ENCODE measurements around the gene CLMN. TPM values are rescaled to one million over a fixed set of nuclear protein-coding genes. Genes with fewer than 3 reads are reported as not detected.

The CLMN gene
- total and polyA plus RNA-seq, 2 of the 13 experiments (the other 11 are each of a cell fraction or from before 2014, with no cell fraction given) = 15.1 to 16.7 TPM

DNA sequence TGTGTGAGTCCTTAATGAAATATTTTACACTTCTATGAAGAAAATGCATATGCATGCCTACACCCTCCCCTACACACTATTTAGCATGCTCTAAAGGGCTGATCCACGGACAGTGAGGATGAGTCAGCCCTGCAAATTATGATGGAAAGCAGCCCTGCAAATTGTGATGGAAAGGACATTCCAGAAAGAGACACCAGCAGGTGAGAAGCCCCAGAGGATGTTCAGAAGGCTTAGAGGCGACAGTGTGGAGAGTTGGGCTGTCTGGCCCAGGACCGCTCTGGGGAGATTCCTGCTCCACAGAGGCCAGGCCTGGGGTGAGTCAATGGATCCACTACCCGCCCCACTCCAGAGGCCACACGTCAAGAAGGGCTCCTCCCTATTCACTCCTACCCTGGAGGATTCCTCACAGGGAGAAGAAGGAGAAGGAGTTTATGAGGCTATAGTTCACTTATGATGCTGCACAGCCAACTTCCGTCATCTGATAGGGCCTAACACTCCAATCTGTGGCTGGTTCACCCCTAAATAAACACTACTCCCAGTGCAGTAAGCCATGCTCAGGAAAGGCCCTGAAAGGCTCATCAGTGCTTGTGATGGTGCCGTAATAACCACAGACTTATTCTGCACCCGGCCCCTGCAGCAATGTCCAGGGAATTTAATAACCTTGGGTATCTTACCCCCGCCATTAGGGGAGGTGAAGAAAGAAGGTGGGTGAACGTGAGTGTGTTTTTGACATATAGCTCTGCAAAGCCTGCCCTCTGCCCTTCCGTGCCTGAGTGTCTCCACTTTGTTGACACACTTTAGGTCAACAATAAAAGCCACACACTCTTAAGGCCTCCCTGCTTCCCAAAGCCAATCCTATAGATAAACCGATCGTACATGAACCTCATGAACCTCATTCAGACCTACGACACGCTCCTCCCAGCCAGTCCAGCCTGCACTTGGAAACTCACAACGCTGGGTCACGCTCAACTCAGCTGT is 46.4 kb downstream of the CLMN start (continued):
- TF ChIP-seq ZNF383 (CRISPR knock-in tag; IDR thresholded peaks at IDR 0.05; ENCODE audit: borderline replicate concordance) = peak; percentile 58; the same call in 1 of the 2 replicates
- peak; percentile 57 for TF ChIP-seq HNF4A (CRISPR knock-in tag; IDR thresholded peaks at IDR 0.05)
- no peak for TF ChIP-seq KDM2A (CRISPR knock-in tag; IDR thresholded peaks at IDR 0.05; ENCODE audit: borderline replicate concordance, low read depth)
- no peak for TF ChIP-seq BORCS8-MEF2B (CRISPR knock-in tag; IDR thresholded peaks at IDR 0.05)
- no peak for TF ChIP-seq PLRG1 (conservative IDR thresholded peaks at IDR 0.05)
- TF ChIP-seq, protein P1, sequence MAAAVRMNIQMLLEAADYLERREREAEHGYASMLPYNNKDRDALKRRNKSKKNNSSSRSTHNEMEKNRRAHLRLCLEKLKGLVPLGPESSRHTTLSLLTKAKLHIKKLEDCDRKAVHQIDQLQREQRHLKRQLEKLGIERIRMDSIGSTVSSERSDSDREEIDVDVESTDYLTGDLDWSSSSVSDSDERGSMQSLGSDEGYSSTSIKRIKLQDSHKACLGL (CRISPR knock-in tag; IDR thresholded peaks at IDR 0.05) = no peak
- TF ChIP-seq AHDC1 (CRISPR knock-in tag; IDR thresholded peaks at IDR 0.05; ENCODE audit: borderline replicate concordance) = peak; percentile 63; the same call in 1 of the 2 replicates
- TF ChIP-seq SRSF1 (optimal IDR thresholded peaks at IDR 0.05; ENCODE audit: low read depth, low read length) = no peak
- TF ChIP-seq MTA3 (CRISPR knock-in tag; IDR thresholded peaks at IDR 0.05) = no peak
- TF ChIP-seq NCOA1 (CRISPR knock-in tag; IDR thresholded peaks at IDR 0.05) = no peak
- no peak for TF ChIP-seq MTERF4 (CRISPR knock-in tag; IDR thresholded peaks at IDR 0.05)
- TF ChIP-seq ZNF780A (CRISPR knock-in tag; IDR thresholded peaks at IDR 0.05) = no peak
- TF ChIP-seq, protein P2, sequence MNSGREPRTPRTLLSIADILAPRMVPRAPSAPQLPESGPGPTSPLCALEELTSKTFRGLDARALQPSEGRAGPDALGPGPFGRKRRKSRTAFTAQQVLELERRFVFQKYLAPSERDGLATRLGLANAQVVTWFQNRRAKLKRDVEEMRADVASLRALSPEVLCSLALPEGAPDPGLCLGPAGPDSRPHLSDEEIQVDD (CRISPR knock-in tag; IDR thresholded peaks at IDR 0.05; ENCODE audit: borderline replicate concordance) = no peak
- TF ChIP-seq ATM (IDR thresholded peaks at IDR 0.05; ENCODE audit: borderline replicate concordance) = no peak
- TF ChIP-seq, protein P3, sequence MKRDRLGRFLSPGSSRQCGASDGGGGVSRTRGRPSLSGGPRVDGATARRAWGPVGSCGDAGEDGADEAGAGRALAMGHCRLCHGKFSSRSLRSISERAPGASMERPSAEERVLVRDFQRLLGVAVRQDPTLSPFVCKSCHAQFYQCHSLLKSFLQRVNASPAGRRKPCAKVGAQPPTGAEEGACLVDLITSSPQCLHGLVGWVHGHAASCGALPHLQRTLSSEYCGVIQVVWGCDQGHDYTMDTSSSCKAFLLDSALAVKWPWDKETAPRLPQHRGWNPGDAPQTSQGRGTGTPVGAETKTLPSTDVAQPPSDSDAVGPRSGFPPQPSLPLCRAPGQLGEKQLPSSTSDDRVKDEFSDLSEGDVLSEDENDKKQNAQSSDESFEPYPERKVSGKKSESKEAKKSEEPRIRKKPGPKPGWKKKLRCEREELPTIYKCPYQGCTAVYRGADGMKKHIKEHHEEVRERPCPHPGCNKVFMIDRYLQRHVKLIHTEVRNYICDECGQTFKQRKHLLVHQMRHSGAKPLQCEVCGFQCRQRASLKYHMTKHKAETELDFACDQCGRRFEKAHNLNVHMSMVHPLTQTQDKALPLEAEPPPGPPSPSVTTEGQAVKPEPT (CRISPR knock-in tag; IDR thresholded peaks at IDR 0.05; ENCODE audit: low read depth) = peak; percentile 73; the same call in 1 of the 2 replicates
- no peak for TF ChIP-seq ZNF317 (CRISPR knock-in tag; IDR thresholded peaks at IDR 0.05)
- no peak for TF ChIP-seq SRY (CRISPR knock-in tag; IDR thresholded peaks at IDR 0.05)
- TF ChIP-seq, protein P4, sequence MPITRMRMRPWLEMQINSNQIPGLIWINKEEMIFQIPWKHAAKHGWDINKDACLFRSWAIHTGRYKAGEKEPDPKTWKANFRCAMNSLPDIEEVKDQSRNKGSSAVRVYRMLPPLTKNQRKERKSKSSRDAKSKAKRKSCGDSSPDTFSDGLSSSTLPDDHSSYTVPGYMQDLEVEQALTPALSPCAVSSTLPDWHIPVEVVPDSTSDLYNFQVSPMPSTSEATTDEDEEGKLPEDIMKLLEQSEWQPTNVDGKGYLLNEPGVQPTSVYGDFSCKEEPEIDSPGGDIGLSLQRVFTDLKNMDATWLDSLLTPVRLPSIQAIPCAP (CRISPR knock-in tag; IDR thresholded peaks at IDR 0.05; ENCODE audit: low read depth) = no peak
- TF ChIP-seq SUZ12 (IDR thresholded peaks at IDR 0.05; ENCODE audit: low read depth, low read length) = no peak

All from HepG2 (cell line).